ENCODE data around the gene CDK7.

Gene CDK7

GRCh38 chr5:69300537-69301203 is 66.0 kb downstream of the CDK7 start:
- Histone ChIP-seq H3K4me2 (ENCODE audit: low read length, poor library complexity, severe bottlenecking) (no peak overlapping the region), H3K27me3 (ENCODE audit: control insufficient read depth in 1 of 2, insufficient read depth in 1 of 2, low read length in 2 of 2) (no peaks in the 10 kb centered on the region), H2AFZ (ENCODE audit: low read depth, low read length) (no peak overlapping the region), H3K4me1 (ENCODE audit: control insufficient read depth, insufficient read depth, low read depth, low read length) (no peaks in the 10 kb centered on the region), H2BK5ac (ENCODE audit: low read depth, low read length, poor library complexity, severe bottlenecking) (no peak overlapping the region), H2BK15ac (ENCODE audit: low read depth, poor library complexity, severe bottlenecking) (no peak overlapping the region), H3K4me3 (ENCODE audit: insufficient read depth in 1 of 2, low read depth in 1 of 2, low read length in 2 of 2) (no peak overlapping the region), H4K8ac (ENCODE audit: low read length) (no peak overlapping the region), H2BK12ac (ENCODE audit: low read length in 2 of 2) (no peak overlapping the region), H3K23ac (ENCODE audit: low read length in 2 of 2) (no peak overlapping the region), H3K9ac (ENCODE audit: low read length) (no peak overlapping the region), H3K18ac (ENCODE audit: low read depth in 1 of 2, low read length in 2 of 2) (no peak overlapping the region), H3K79me1 (replicated peaks; ENCODE audit: low read length, poor library complexity, severe bottlenecking) (no peaks in the 10 kb centered on the region), H3K4ac (ENCODE audit: low read depth in 1 of 2, low read length in 2 of 2) (no peak overlapping the region), H3K27ac (ENCODE audit: low read length, poor library complexity, severe bottlenecking) (no peak overlapping the region), H3K14ac (ENCODE audit: low read length in 2 of 2) (no peak overlapping the region), H3K36me3 (ENCODE audit: control insufficient read depth in 1 of 2, insufficient read depth in 2 of 2, low read depth in 1 of 2, low read length in 2 of 2) (peaks cover 0 to 3% of the 10 kb centered on the region in 2 experiments), H4K91ac (ENCODE audit: low read length) (no peak overlapping the region), H2AK5ac (ENCODE audit: low read length, severe bottlenecking) (no peak overlapping the region), H3K9me3 (ENCODE audit: control insufficient read depth, low read length) (no peaks in the 10 kb centered on the region), H2BK120ac (ENCODE audit: low read depth, low read length) (no peak overlapping the region)
- DNase-seq = no peak
- 42% methylated on average over 3 of the region's 5 CpGs for WGBS

DNA sequence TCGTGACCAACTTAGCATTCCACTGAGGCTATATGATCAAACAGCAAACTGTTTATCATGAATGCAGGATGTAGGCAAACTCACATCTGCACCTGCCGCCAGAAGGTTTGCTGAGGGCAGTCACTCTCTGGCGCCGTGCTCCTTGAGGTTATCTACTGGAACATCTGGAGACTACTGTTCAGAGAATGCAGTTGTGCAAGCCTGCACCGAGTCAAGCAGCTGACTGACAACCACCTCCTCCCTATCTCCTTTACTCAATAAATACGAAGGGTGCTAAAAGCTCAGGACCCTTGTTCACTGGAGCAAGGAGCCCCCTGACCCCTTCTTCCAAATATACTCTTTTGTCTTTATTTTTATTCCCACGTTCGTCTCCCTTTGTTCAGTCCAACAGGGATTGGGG is 70.8 kb downstream of the CDK7 start:
- WGBS = 85% methylated on average over 6 of the region's 8 CpGs
- H3K27me3 ChIP-seq (ENCODE audit: control insufficient read depth in 1 of 2, insufficient read depth in 1 of 2, low read length in 2 of 2) = no peaks in the 10 kb centered on the region

GRCh38 chr5:69308046-69308553 is 73.4 kb downstream of the CDK7 start:
- H3K18ac ChIP-seq (ENCODE audit: low read depth in 1 of 2, low read length in 2 of 2) = no peak overlapping the region
- no peak for DNase-seq
- no peak overlapping the region for H3K4me3 ChIP-seq (ENCODE audit: insufficient read depth in 1 of 2, low read depth in 1 of 2, low read length in 2 of 2)
- H3K9ac ChIP-seq (ENCODE audit: low read length) = no peak overlapping the region
- no peak overlapping the region for H4K8ac ChIP-seq (ENCODE audit: low read length)
- no peaks in the 10 kb centered on the region for H3K27me3 ChIP-seq (ENCODE audit: control insufficient read depth in 1 of 2, insufficient read depth in 1 of 2, low read length in 2 of 2)
- no peak overlapping the region for H2BK120ac ChIP-seq (ENCODE audit: low read depth, low read length)
- H3K23ac ChIP-seq (ENCODE audit: low read length in 2 of 2) = no peak overlapping the region
- no peak overlapping the region for H2AK5ac ChIP-seq (ENCODE audit: low read length, severe bottlenecking)
- no peak overlapping the region for H3K14ac ChIP-seq (ENCODE audit: low read length in 2 of 2)
- H3K36me3 ChIP-seq (ENCODE audit: control insufficient read depth in 1 of 2, insufficient read depth in 2 of 2, low read depth in 1 of 2, low read length in 2 of 2) = peaks cover 0 to 3% of the 10 kb centered on the region in 2 experiments
- no peak overlapping the region for H3K4me2 ChIP-seq (ENCODE audit: low read length, poor library complexity, severe bottlenecking)
- no peak overlapping the region for H3K4ac ChIP-seq (ENCODE audit: low read depth in 1 of 2, low read length in 2 of 2)
- H2BK12ac ChIP-seq (ENCODE audit: low read length in 2 of 2) = no peak overlapping the region
- no peak overlapping the region for H2BK5ac ChIP-seq (ENCODE audit: low read depth, low read length, poor library complexity, severe bottlenecking)
- no peaks in the 10 kb centered on the region for H3K4me1 ChIP-seq (ENCODE audit: control insufficient read depth, insufficient read depth, low read depth, low read length)
- no peak overlapping the region for H2AFZ ChIP-seq (ENCODE audit: low read depth, low read length)
- no peak overlapping the region for H3K27ac ChIP-seq (ENCODE audit: low read length, poor library complexity, severe bottlenecking)
- no peak overlapping the region for H4K91ac ChIP-seq (ENCODE audit: low read length)
- H2BK15ac ChIP-seq (ENCODE audit: low read depth, poor library complexity, severe bottlenecking) = no peak overlapping the region
- no peaks in the 10 kb centered on the region for H3K79me1 ChIP-seq (replicated peaks; ENCODE audit: low read length, poor library complexity, severe bottlenecking)
- H3K9me3 ChIP-seq (ENCODE audit: control insufficient read depth, low read length) = no peaks in the 10 kb centered on the region
- 40% methylated on average over 1 of the region's 3 CpGs for WGBS

More for the DNA sequence above, 70.8 kb downstream of the CDK7 start:
- no peaks in the 10 kb centered on the region for H3K9me3 ChIP-seq (ENCODE audit: control insufficient read depth, low read length)
- no peak overlapping the region for H2AK5ac ChIP-seq (ENCODE audit: low read length, severe bottlenecking)
- H2AFZ ChIP-seq (ENCODE audit: low read depth, low read length) = no peak overlapping the region
- no peak overlapping the region for H2BK5ac ChIP-seq (ENCODE audit: low read depth, low read length, poor library complexity, severe bottlenecking)
- H3K23ac ChIP-seq (ENCODE audit: low read length in 2 of 2) = no peak overlapping the region
- H3K4me1 ChIP-seq (ENCODE audit: control insufficient read depth, insufficient read depth, low read depth, low read length) = no peaks in the 10 kb centered on the region
- no peak overlapping the region for H3K27ac ChIP-seq (ENCODE audit: low read length, poor library complexity, severe bottlenecking)
- peaks cover 0 to 3% of the 10 kb centered on the region in 2 experiments for H3K36me3 ChIP-seq (ENCODE audit: control insufficient read depth in 1 of 2, insufficient read depth in 2 of 2, low read depth in 1 of 2, low read length in 2 of 2)
- H3K18ac ChIP-seq (ENCODE audit: low read depth in 1 of 2, low read length in 2 of 2) = no peak overlapping the region
- no peak overlapping the region for H3K14ac ChIP-seq (ENCODE audit: low read length in 2 of 2)
- H4K91ac ChIP-seq (ENCODE audit: low read length) = no peak overlapping the region
- no peak overlapping the region for H3K4me3 ChIP-seq (ENCODE audit: insufficient read depth in 1 of 2, low read depth in 1 of 2, low read length in 2 of 2)
- no peak overlapping the region for H3K9ac ChIP-seq (ENCODE audit: low read length)
- H2BK15ac ChIP-seq (ENCODE audit: low read depth, poor library complexity, severe bottlenecking) = no peak overlapping the region
- H3K4me2 ChIP-seq (ENCODE audit: low read length, poor library complexity, severe bottlenecking) = no peak overlapping the region
- no peak overlapping the region for H2BK12ac ChIP-seq (ENCODE audit: low read length in 2 of 2)
- H3K79me1 ChIP-seq (replicated peaks; ENCODE audit: low read length, poor library complexity, severe bottlenecking) = no peaks in the 10 kb centered on the region
- no peak for DNase-seq
- no peak overlapping the region for H3K4ac ChIP-seq (ENCODE audit: low read depth in 1 of 2, low read length in 2 of 2)
- H2BK120ac ChIP-seq (ENCODE audit: low read depth, low read length) = no peak overlapping the region
- H4K8ac ChIP-seq (ENCODE audit: low read length) = no peak overlapping the region

GRCh38 chr5:69309380-69309779 is 74.7 kb downstream of the CDK7 start:
- H3K27ac ChIP-seq (ENCODE audit: low read length, poor library complexity, severe bottlenecking) = no peak overlapping the region
- no peak overlapping the region for H2AK5ac ChIP-seq (ENCODE audit: low read length, severe bottlenecking)
- no peak overlapping the region for H2AFZ ChIP-seq (ENCODE audit: low read depth, low read length)
- no peak overlapping the region for H3K18ac ChIP-seq (ENCODE audit: low read depth in 1 of 2, low read length in 2 of 2)
- no peaks in the 10 kb centered on the region for H3K79me1 ChIP-seq (replicated peaks; ENCODE audit: low read length, poor library complexity, severe bottlenecking)
- 94% methylated on average over 5 of the region's 5 CpGs for WGBS
- no peaks in the 10 kb centered on the region for H3K4me1 ChIP-seq (ENCODE audit: control insufficient read depth, insufficient read depth, low read depth, low read length)
- no peak overlapping the region for H2BK120ac ChIP-seq (ENCODE audit: low read depth, low read length)
- no peak overlapping the region for H4K91ac ChIP-seq (ENCODE audit: low read length)
- H2BK12ac ChIP-seq (ENCODE audit: low read length in 2 of 2) = no peak overlapping the region
- H3K9ac ChIP-seq (ENCODE audit: low read length) = no peak overlapping the region
- H3K27me3 ChIP-seq (ENCODE audit: control insufficient read depth in 1 of 2, insufficient read depth in 1 of 2, low read length in 2 of 2) = no peaks in the 10 kb centered on the region
- DNase-seq = no peak
- H3K36me3 ChIP-seq (ENCODE audit: control insufficient read depth in 1 of 2, insufficient read depth in 2 of 2, low read depth in 1 of 2, low read length in 2 of 2) = peaks cover 0 to 9% of the 10 kb centered on the region in 2 experiments
- H3K4me2 ChIP-seq (ENCODE audit: low read length, poor library complexity, severe bottlenecking) = no peak overlapping the region
- H3K4me3 ChIP-seq (ENCODE audit: insufficient read depth in 1 of 2, low read depth in 1 of 2, low read length in 2 of 2) = no peak overlapping the region
- H2BK5ac ChIP-seq (ENCODE audit: low read depth, low read length, poor library complexity, severe bottlenecking) = no peak overlapping the region
- H2BK15ac ChIP-seq (ENCODE audit: low read depth, poor library complexity, severe bottlenecking) = no peak overlapping the region
- no peak overlapping the region for H3K14ac ChIP-seq (ENCODE audit: low read length in 2 of 2)
- H3K9me3 ChIP-seq (ENCODE audit: control insufficient read depth, low read length) = no peaks in the 10 kb centered on the region
- no peak overlapping the region for H3K23ac ChIP-seq (ENCODE audit: low read length in 2 of 2)
- no peak overlapping the region for H4K8ac ChIP-seq (ENCODE audit: low read length)
- no peak overlapping the region for H3K4ac ChIP-seq (ENCODE audit: low read depth in 1 of 2, low read length in 2 of 2)
